Common myeloid progenitor, CD34-positive (primary cell): ENCODE data around the gene EFCAB6.

Source experiments
- CTCF ChIA-PET: fragments of 350-600 bp; sonication (Branson Sonifier 250); formaldehyde crosslinking; loops from one replicate; lab custom pipeline; 2021; ENCODE audit warnings: antibody characterized with exemption; lab: Charles Lee
- POLR2A ChIA-PET: fragments of 350-600 bp; sonication (Branson Sonifier 250); formaldehyde crosslinking; loops from one replicate; lab custom pipeline; 2021; ENCODE audit warnings: antibody characterized with exemption; lab: Charles Lee
- DNase-seq, 3 donors: peaks; one replicate each; pipeline versions ENCODE4 v3.0.0 to v3.0.0-alpha.2; 2013
- H3K27ac ChIP-seq, 2 experiments: 1 replicate in 1 of 2; 2 replicates in 1 of 2; pipeline ENCODE4 v1.7.0; 2013; ENCODE audit warnings: inconsistent platforms in 2 of 2, low read length in 2 of 2, mild to moderate bottlenecking in 2 of 2, low read depth in 1 of 2, moderate library complexity in 1 of 2; ENCODE audit not compliant: severe bottlenecking in 2 of 2, insufficient read depth in 1 of 2, poor library complexity in 1 of 2
- H3K27me3 ChIP-seq, 5 experiments: replicated peaks in 2 of 5; 1 replicate in 3 of 5; 2 replicates in 2 of 5; pipeline versions ENCODE4 v1.6.1 to v1.7.0; 2013; ENCODE audit warnings: low read length in 4 of 5, mild to moderate bottlenecking in 2 of 5, moderate library complexity in 2 of 5, inconsistent platforms in 1 of 5; ENCODE audit not compliant: insufficient read depth in 5 of 5, control insufficient read depth in 4 of 5
- H3K36me3 ChIP-seq, 4 experiments: 1 replicate in 2 of 4; 2 replicates in 2 of 4; pipeline versions ENCODE4 v1.6.1 to v1.7.0; 2013; ENCODE audit warnings: low read length in 3 of 4, control low read depth in 1 of 4, mild to moderate bottlenecking in 1 of 4; ENCODE audit not compliant: control insufficient read depth in 4 of 4, insufficient read depth in 4 of 4
- H3K4me1 ChIP-seq, 4 experiments: 1 replicate in 3 of 4; 2 replicates in 1 of 4; pipeline versions ENCODE4 v1.6.1 to v1.7.1; 2013; ENCODE audit warnings: low read length in 3 of 4, mild to moderate bottlenecking in 3 of 4, control low read depth in 1 of 4, inconsistent platforms in 1 of 4, moderate library complexity in 1 of 4; ENCODE audit not compliant: control insufficient read depth in 4 of 4, insufficient read depth in 4 of 4; ENCODE audit errors: control extremely low read depth in 1 of 4
- H3K4me3 ChIP-seq, 7 experiments: 1 replicate in 4 of 7; 2 replicates in 3 of 7; pipeline versions ENCODE4 v1.5.1 to v1.7.0; 2013; ENCODE audit warnings: mild to moderate bottlenecking in 7 of 7, low read length in 6 of 7, moderate library complexity in 6 of 7, inconsistent platforms in 2 of 7, low read depth in 2 of 7, control low read depth in 1 of 7; ENCODE audit not compliant: insufficient read depth in 4 of 7, control insufficient read depth in 1 of 7; ENCODE audit errors: extremely low read depth in 1 of 7
- H3K9me3 ChIP-seq, 5 experiments: 1 replicate in 4 of 5; 2 replicates in 1 of 5; pipeline versions ENCODE4 v1.6.1 to v1.7.1; 2013; ENCODE audit warnings: low read length in 4 of 5, mild to moderate bottlenecking in 2 of 5, inconsistent platforms in 1 of 5, low read depth in 1 of 5, moderate library complexity in 1 of 5; ENCODE audit not compliant: control insufficient read depth in 4 of 5, insufficient read depth in 2 of 5; ENCODE audit errors: control extremely low read depth in 1 of 5
- WGBS: methylation state at CpG from one replicate; pipeline ENCODE4 v1.1.5; 2013; ENCODE audit not compliant: insufficient coverage; 5-methylcytosine and 5-hydroxymethylcytosine counted together

The EFCAB6 gene

GRCh38 chr22:43512279-43512678 lies 299.8 kb downstream of the EFCAB6 start:
- 86% methylated on average over 8 of the region's 8 CpGs for WGBS
- H3K4me3 ChIP-seq: no peak overlapping the region
- no peaks in the 10 kb centered on the region for H3K27me3 ChIP-seq
- no peaks in the 10 kb centered on the region for H3K4me1 ChIP-seq
- no peak for DNase-seq
- H3K9me3 ChIP-seq: no peaks in the 10 kb centered on the region
- no peak overlapping the region for H3K27ac ChIP-seq
- H3K36me3 ChIP-seq: no peaks in the 10 kb centered on the region
- ChIA-PET CTCF (no interaction called here), POLR2A (no interaction called here)

GRCh38 chr22:43511276-43511910 lies 300.7 kb downstream of the EFCAB6 start:
- Histone ChIP-seq H3K9me3 (no peaks in the 10 kb centered on the region), H3K36me3 (no peaks in the 10 kb centered on the region), H3K4me3 (no peak overlapping the region), H3K27me3 (no peaks in the 10 kb centered on the region), H3K27ac (no peak overlapping the region), H3K4me1 (no peaks in the 10 kb centered on the region)
- WGBS: 96% methylated on average over 8 of the region's 16 CpGs
- ChIA-PET POLR2A (interaction anchor here (0.6 kb wide), 1 partner anchor 67 kb away, joined by 3 read pairs; no protein-coding TSS in a partner anchor), CTCF (no interaction called here)
- no peak for DNase-seq

- no peak for DNase-seq
- 93% methylated on average over 9 of the region's 9 CpGs for WGBS
These were observed 301.6 kb downstream of the EFCAB6 start for GRCh38 chr22:43510281-43511070.

GRCh38 chr22:43509337-43509736 lies 302.8 kb downstream of the EFCAB6 start:
- CTCF ChIA-PET: no interaction called here
- no peaks in the 10 kb centered on the region for H3K27me3 ChIP-seq
- H3K4me3 ChIP-seq: no peak overlapping the region
- no peak overlapping the region for H3K27ac ChIP-seq
- H3K36me3 ChIP-seq: no peaks in the 10 kb centered on the region
- H3K4me1 ChIP-seq: no peaks in the 10 kb centered on the region
- WGBS: 86% methylated on average over 2 of the region's 2 CpGs
- no peaks in the 10 kb centered on the region for H3K9me3 ChIP-seq
- POLR2A ChIA-PET: no interaction called here
- no peak for DNase-seq

More at GRCh38 chr22:43510281-43511070, 301.6 kb downstream of the EFCAB6 start:
- Histone ChIP-seq H3K4me1 (no peaks in the 10 kb centered on the region), H3K36me3 (no peaks in the 10 kb centered on the region), H3K9me3 (no peaks in the 10 kb centered on the region), H3K27ac (no peak overlapping the region), H3K4me3 (no peak overlapping the region), H3K27me3 (no peaks in the 10 kb centered on the region)
- ChIA-PET POLR2A (interaction anchor here (0.6 kb wide), 1 partner anchor 66 kb away, joined by 3 read pairs; no protein-coding TSS in a partner anchor), CTCF (no interaction called here)

- no peaks in the 10 kb centered on the region for H3K27me3 ChIP-seq
- H3K4me1 ChIP-seq: no peaks in the 10 kb centered on the region
- H3K4me3 ChIP-seq: no peak overlapping the region
- POLR2A ChIA-PET: no interaction called here
- H3K27ac ChIP-seq: no peak overlapping the region
- CTCF ChIA-PET: no interaction called here
- H3K9me3 ChIP-seq: no peaks in the 10 kb centered on the region
- no peaks in the 10 kb centered on the region for H3K36me3 ChIP-seq
- DNase-seq: no peak
These were observed 303.6 kb downstream of the EFCAB6 start for GRCh38 chr22:43508489-43508888.

GRCh38 chr22:43507235-43507634 lies 304.9 kb downstream of the EFCAB6 start:
- 76% methylated on average over 5 of the region's 8 CpGs for WGBS
- no peaks in the 10 kb centered on the region for H3K4me1 ChIP-seq
- no peak for DNase-seq
- H3K27ac ChIP-seq: no peak overlapping the region
- H3K9me3 ChIP-seq: no peaks in the 10 kb centered on the region
- ChIA-PET POLR2A (no interaction called here), CTCF (no interaction called here)
- no peaks in the 10 kb centered on the region for H3K36me3 ChIP-seq
- no peaks in the 10 kb centered on the region for H3K27me3 ChIP-seq
- no peak overlapping the region for H3K4me3 ChIP-seq

GRCh38 chr22:43506487-43506886 lies 305.6 kb downstream of the EFCAB6 start:
- DNase-seq: no peak
- H3K36me3 ChIP-seq: no peaks in the 10 kb centered on the region
- no peak overlapping the region for H3K27ac ChIP-seq
- 94% methylated on average over 7 of the region's 12 CpGs for WGBS
- POLR2A ChIA-PET: no interaction called here
- no peaks in the 10 kb centered on the region for H3K9me3 ChIP-seq
- no peaks in the 10 kb centered on the region for H3K27me3 ChIP-seq
- CTCF ChIA-PET: no interaction called here
- no peaks in the 10 kb centered on the region for H3K4me1 ChIP-seq
- no peak overlapping the region for H3K4me3 ChIP-seq
